Measurements from ENCODE around the gene IWS1.

Gene IWS1

DNA sequence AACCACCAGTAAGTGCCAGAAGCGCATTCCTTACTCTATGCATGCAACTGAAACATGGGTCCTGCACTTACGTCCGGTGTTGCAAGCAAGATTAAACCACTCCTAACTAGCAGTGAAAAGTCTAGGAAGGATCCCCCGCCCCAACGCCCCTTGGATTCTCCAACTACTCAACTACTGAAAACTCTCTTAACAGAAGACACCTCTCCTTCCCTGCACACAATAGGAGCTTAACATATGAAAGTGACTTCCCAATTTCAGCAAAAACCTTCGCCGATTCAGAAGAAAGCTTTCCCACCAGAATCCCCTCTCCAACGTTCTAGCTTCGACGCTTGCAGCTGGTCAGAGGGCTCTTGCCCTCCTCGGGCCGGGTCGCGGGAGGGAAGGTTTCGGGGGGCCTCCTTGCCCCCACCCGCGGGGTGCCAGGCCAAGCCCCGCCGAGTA lies 578 bp downstream of the IWS1 start:
- TF ChIP-seq GATA3 (IDR thresholded peaks at IDR 0.05; ENCODE audit: low read depth, low read length) (no peak), GATA2 (IDR thresholded peaks at IDR 0.05; ENCODE audit: low read depth, low read length) (no peak)

- TF ChIP-seq GATA2 (IDR thresholded peaks at IDR 0.05; ENCODE audit: low read depth, low read length), result no peak
- no peak for TF ChIP-seq GATA3 (IDR thresholded peaks at IDR 0.05; ENCODE audit: low read depth, low read length)
These were observed 2.9 kb downstream of the IWS1 start for GRCh38 chr2:127523269-127523939.

DNA sequence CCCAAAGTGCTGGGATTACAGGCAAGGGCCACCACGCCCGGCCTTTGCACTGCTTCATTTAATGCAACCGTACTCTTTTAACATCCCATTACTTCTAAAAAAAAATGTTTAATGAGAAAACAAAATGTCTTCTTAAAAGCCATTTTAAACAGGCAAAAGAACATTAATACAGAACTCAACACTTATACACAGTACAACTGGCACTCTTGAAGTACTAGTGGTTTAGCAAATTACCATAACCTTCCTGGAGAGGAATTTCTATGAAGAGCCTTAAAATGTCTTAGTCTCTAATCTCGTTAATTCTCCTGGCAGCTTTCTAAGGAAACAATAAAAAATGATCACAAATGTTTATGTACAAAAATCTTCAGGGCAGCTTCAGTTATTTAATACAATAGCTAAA lies 5.9 kb downstream of the IWS1 start:
- TF ChIP-seq GATA3 (IDR thresholded peaks at IDR 0.05; ENCODE audit: low read depth, low read length) (no peak), GATA2 (IDR thresholded peaks at IDR 0.05; ENCODE audit: low read depth, low read length) (no peak)

- TF ChIP-seq GATA2 (IDR thresholded peaks at IDR 0.05; ENCODE audit: low read depth, low read length) (no peak), GATA3 (IDR thresholded peaks at IDR 0.05; ENCODE audit: low read depth, low read length) (no peak)
These were observed 8.8 kb downstream of the IWS1 start for GRCh38 chr2:127517465-127517864.

GRCh38 chr2:127516041-127516762 lies 10.1 kb downstream of the IWS1 start:
- TF ChIP-seq GATA3 (IDR thresholded peaks at IDR 0.05; ENCODE audit: low read depth, low read length) (no peak), GATA2 (IDR thresholded peaks at IDR 0.05; ENCODE audit: low read depth, low read length) (no peak)

GRCh38 chr2:127515383-127515915 lies 10.8 kb downstream of the IWS1 start:
- TF ChIP-seq GATA3 (IDR thresholded peaks at IDR 0.05; ENCODE audit: low read depth, low read length) (no peak), GATA2 (IDR thresholded peaks at IDR 0.05; ENCODE audit: low read depth, low read length) (no peak)

GRCh38 chr2:127514485-127514884 lies 11.8 kb downstream of the IWS1 start:
- no peak for TF ChIP-seq GATA3 (IDR thresholded peaks at IDR 0.05; ENCODE audit: low read depth, low read length)
- TF ChIP-seq GATA2 (IDR thresholded peaks at IDR 0.05; ENCODE audit: low read depth, low read length), result no peak

- TF ChIP-seq GATA3 (IDR thresholded peaks at IDR 0.05; ENCODE audit: low read depth, low read length) (no peak), GATA2 (IDR thresholded peaks at IDR 0.05; ENCODE audit: low read depth, low read length) (no peak)
These were observed 12.2 kb downstream of the IWS1 start for GRCh38 chr2:127514076-127514475.

- no peak for TF ChIP-seq GATA2 (IDR thresholded peaks at IDR 0.05; ENCODE audit: low read depth, low read length)
- TF ChIP-seq GATA3 (IDR thresholded peaks at IDR 0.05; ENCODE audit: low read depth, low read length), result no peak
These were observed 13.9 kb downstream of the IWS1 start for GRCh38 chr2:127512362-127512761.

- TF ChIP-seq GATA3 (IDR thresholded peaks at IDR 0.05; ENCODE audit: low read depth, low read length) (no peak), GATA2 (IDR thresholded peaks at IDR 0.05; ENCODE audit: low read depth, low read length) (no peak; the same call in 1 of the 2 replicates)
These were observed 14.4 kb downstream of the IWS1 start for GRCh38 chr2:127511917-127512316.

DNA sequence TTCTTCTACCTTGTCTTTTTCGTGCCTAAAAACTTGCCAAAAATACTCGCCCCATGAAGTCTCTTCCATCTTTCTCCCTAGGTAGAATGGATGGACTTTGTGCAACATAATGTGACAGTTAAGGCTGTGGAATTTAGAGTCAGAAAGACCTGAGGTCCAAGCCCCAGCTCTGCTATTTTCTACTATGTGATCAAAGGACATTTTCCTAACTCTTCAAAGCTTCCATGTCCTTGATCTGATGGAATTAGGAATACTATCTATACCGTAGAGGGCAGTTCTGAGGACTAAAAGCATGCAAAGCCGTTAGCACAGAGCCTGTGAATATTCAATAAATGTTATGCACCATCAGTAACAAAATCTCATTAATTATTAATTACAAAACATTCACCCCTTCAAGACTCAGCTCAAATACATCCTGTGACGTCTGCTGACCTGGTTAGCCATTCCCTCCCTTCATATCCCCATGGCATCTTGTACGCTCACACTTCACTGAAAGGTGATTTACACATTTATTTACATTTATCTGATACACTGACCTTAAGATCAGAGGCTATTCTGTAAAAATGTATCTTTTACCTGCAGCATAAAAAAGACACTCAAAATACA lies 15.1 kb downstream of the IWS1 start:
- TF ChIP-seq GATA3 (IDR thresholded peaks at IDR 0.05; ENCODE audit: low read depth, low read length), result no peak
- TF ChIP-seq GATA2 (IDR thresholded peaks at IDR 0.05; ENCODE audit: low read depth, low read length), result no peak

GRCh38 chr2:127510073-127510472 lies 16.2 kb downstream of the IWS1 start:
- TF ChIP-seq GATA3 (IDR thresholded peaks at IDR 0.05; ENCODE audit: low read depth, low read length), result no peak
- no peak for TF ChIP-seq GATA2 (IDR thresholded peaks at IDR 0.05; ENCODE audit: low read depth, low read length)

- no peak for TF ChIP-seq GATA3 (IDR thresholded peaks at IDR 0.05; ENCODE audit: low read depth, low read length)
- TF ChIP-seq GATA2 (IDR thresholded peaks at IDR 0.05; ENCODE audit: low read depth, low read length), result no peak
These were observed 17.7 kb downstream of the IWS1 start for GRCh38 chr2:127508631-127509034.

- TF ChIP-seq GATA3 (IDR thresholded peaks at IDR 0.05; ENCODE audit: low read depth, low read length), result no peak
- TF ChIP-seq GATA2 (IDR thresholded peaks at IDR 0.05; ENCODE audit: low read depth, low read length), result no peak
These were observed 18.2 kb downstream of the IWS1 start for GRCh38 chr2:127508023-127508630.
